DOHH2 (cell line): ENCODE measurements around the gene TFDP1.

Experiments used
- H3F3A ChIP-seq: fragments of 200-600 bp; sonication (generic), shearing (Covaris generic); 2 replicates; pipeline ENCODE4 v1.6.0; 2016; ENCODE audit warnings: antibody characterized with exemption, mild to moderate bottlenecking; ENCODE audit not compliant: control insufficient read depth, insufficient read depth
- H3K27ac ChIP-seq: fragments of 200-600 bp; sonication (generic); 2 replicates; pipeline ENCODE4 v1.5.1; 2014; ENCODE audit warnings: low read depth, mild to moderate bottlenecking, low read length, moderate library complexity
- H3K27me3 ChIP-seq: fragments of 200-600 bp; sonication (generic); 2 replicates; pipeline ENCODE4 v1.6.1; 2014; ENCODE audit warnings: mild to moderate bottlenecking, low read length, mixed read lengths; ENCODE audit not compliant: control insufficient read depth
- H3K36me3 ChIP-seq: fragments of 200-600 bp; sonication (generic); 2 replicates; pipeline ENCODE4 v1.6.1; 2014; ENCODE audit warnings: mild to moderate bottlenecking, low read length, moderate library complexity, mixed read lengths; ENCODE audit not compliant: control insufficient read depth
- H3K4me1 ChIP-seq: fragments of 200-600 bp; sonication (generic); 2 replicates; pipeline ENCODE4 v1.6.1; 2014; ENCODE audit warnings: mild to moderate bottlenecking, low read length, mixed read lengths; ENCODE audit not compliant: control insufficient read depth
- H3K4me2 ChIP-seq: fragments of 200-600 bp; sonication (generic); 2 replicates; pipeline ENCODE4 v1.6.0; 2014; ENCODE audit warnings: mild to moderate bottlenecking, low read length, moderate library complexity
- H3K4me3 ChIP-seq: fragments of 200-600 bp; sonication (generic); 2 replicates; pipeline ENCODE4 v1.5.1; 2014; ENCODE audit warnings: mild to moderate bottlenecking, low read length, mixed read lengths
- H3K79me2 ChIP-seq: fragments of 200-600 bp; sonication (generic); 2 replicates; pipeline ENCODE4 v1.6.1; 2014; ENCODE audit warnings: mild to moderate bottlenecking, low read length, mixed read lengths; ENCODE audit not compliant: control insufficient read depth
- H3K9me2 ChIP-seq: fragments of 200-600 bp; sonication (generic); replicated peaks from 2 replicates; pipeline ENCODE4 v1.6.1; 2014; ENCODE audit warnings: mild to moderate bottlenecking, low read length, mixed read lengths; ENCODE audit not compliant: control insufficient read depth
- H3K9me3 ChIP-seq: fragments of 200-600 bp; sonication (generic); 2 replicates; pipeline ENCODE4 v1.6.1; 2014; ENCODE audit warnings: antibody characterized with exemption, low read length, mixed read lengths; ENCODE audit not compliant: control insufficient read depth, insufficient read depth
- H4K20me1 ChIP-seq: fragments of 200-600 bp; sonication (generic); 2 replicates; pipeline ENCODE4 v1.6.0; 2014; ENCODE audit warnings: low read depth, mild to moderate bottlenecking, antibody characterized with exemption, low read length, moderate library complexity; ENCODE audit not compliant: control insufficient read depth, insufficient read depth
- EZH2phosphoT487 ChIP-seq: fragments of 200-600 bp; sonication (generic); IDR thresholded peaks from 2 replicates; pipeline ENCODE4 v1.6.1; 2017; ENCODE audit warnings: borderline replicate concordance, mild to moderate bottlenecking, antibody characterized with exemption, low read length, moderate library complexity, mixed read lengths
- TF ChIP-seq, protein P1 (sequence below): fragments of 200-600 bp; sonication (generic); IDR thresholded peaks from one replicate; pipeline ENCODE4 v1.5.1; 2014; ENCODE audit warnings: antibody characterized with exemption, mild to moderate bottlenecking, low read depth, low read length; ENCODE audit not compliant: poor library complexity, severe bottlenecking

Gene TFDP1

DNA sequence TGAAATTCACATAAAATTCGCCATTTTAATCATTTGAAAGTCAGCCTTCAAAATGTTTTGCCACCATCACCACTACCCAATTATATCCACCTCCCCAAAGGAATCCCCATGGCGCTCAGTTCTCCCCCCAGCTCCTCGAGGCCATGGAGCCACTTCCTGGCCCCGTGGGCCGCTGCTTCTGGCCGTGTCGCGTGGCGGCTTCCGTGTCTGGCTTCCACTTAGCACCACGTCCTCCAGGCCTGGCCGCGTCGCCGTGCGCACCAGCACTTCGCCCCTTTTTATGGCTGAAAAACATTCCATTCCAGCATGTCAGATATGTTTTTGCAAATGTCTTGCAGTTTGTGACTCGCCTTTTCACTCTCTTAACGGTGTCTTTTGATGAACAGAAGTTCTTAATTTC, 47.3 kb upstream of the TFDP1 start:
- no peaks in the 10 kb centered on the region for H3K36me3 ChIP-seq
- H3K27ac ChIP-seq = no peak overlapping the region
- no peaks in the 10 kb centered on the region for H3K4me1 ChIP-seq
- no peaks in the 10 kb centered on the region for H3F3A ChIP-seq
- H4K20me1 ChIP-seq = no peaks in the 10 kb centered on the region
- H3K9me2 ChIP-seq = no peaks in the 10 kb centered on the region
- H3K79me2 ChIP-seq = no peaks in the 10 kb centered on the region
- H3K9me3 ChIP-seq = no peaks in the 10 kb centered on the region
- H3K4me2 ChIP-seq = no peak overlapping the region
- H3K27me3 ChIP-seq = no peaks in the 10 kb centered on the region
- no peak for TF ChIP-seq EZH2phosphoT487
- TF ChIP-seq, protein P1, sequence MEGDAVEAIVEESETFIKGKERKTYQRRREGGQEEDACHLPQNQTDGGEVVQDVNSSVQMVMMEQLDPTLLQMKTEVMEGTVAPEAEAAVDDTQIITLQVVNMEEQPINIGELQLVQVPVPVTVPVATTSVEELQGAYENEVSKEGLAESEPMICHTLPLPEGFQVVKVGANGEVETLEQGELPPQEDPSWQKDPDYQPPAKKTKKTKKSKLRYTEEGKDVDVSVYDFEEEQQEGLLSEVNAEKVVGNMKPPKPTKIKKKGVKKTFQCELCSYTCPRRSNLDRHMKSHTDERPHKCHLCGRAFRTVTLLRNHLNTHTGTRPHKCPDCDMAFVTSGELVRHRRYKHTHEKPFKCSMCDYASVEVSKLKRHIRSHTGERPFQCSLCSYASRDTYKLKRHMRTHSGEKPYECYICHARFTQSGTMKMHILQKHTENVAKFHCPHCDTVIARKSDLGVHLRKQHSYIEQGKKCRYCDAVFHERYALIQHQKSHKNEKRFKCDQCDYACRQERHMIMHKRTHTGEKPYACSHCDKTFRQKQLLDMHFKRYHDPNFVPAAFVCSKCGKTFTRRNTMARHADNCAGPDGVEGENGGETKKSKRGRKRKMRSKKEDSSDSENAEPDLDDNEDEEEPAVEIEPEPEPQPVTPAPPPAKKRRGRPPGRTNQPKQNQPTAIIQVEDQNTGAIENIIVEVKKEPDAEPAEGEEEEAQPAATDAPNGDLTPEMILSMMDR = no peak
- no peak overlapping the region for H3K4me3 ChIP-seq

DNA sequence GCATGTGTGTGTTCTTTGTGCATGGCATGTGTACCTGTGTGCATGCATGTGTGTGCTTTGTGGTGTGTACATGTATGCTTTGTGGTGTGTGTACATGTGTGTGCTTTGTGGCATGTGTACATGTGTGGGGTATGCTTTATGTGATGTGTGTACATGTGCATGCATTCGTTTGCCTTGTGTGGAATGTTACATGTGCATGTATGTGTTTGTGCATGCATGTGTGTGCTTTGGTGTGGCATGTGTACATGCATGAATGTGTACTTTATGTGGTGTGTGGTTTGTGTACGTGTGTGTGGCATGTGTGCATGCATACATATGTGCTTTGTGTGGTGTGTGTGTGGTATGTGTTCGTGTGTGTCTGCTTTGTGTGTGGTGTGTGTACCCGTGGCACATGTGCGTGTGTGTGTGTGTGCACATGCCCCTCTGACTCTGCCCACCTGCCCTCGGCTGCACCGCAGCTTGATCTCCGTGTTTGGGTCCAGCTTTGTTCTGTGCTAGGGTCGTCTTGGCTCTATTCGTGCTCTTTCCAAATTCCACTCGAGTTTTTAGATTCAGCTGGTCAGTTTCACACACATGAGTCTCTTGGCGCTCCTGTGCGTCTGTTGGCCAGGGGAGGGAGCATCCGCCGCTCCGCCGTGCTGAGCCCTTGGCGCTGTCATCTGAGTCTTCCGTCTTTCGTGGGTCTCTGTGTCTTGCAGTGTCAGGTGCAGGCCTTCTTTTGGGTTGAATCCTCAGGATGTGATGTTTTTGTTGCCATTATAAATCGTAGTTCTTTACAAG, 46.5 kb upstream of the TFDP1 start:
- Histone ChIP-seq H3K27ac (no peak overlapping the region), H3K4me2 (no peak overlapping the region), H3K36me3 (no peaks in the 10 kb centered on the region)

DNA sequence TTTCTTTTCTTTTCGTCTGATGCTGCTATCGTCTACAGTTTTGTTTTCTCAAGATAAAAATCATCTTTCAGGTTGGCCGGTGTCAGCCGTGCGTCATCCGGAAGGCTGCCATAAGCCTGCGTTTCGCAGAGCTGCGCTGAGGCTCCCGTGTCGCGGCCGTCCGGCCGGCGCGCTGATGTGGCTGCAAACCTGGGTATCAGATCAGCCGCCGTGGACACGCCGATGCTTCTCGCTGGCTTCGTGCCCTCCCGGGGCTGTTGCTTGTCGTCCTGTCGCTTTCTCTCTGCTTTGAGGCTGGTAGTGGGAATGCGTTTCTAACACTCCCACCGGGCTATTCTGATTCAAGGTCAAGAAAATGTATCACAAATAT, 45.9 kb upstream of the TFDP1 start:
- H3K9me2 ChIP-seq = no peaks in the 10 kb centered on the region
- H4K20me1 ChIP-seq = no peaks in the 10 kb centered on the region
- H3K9me3 ChIP-seq = no peaks in the 10 kb centered on the region
- TF ChIP-seq, protein P1 = no peak
- no peak for TF ChIP-seq EZH2phosphoT487
- no peaks in the 10 kb centered on the region for H3K4me1 ChIP-seq
- H3K27ac ChIP-seq = no peak overlapping the region
- H3K27me3 ChIP-seq = no peaks in the 10 kb centered on the region
- H3K4me3 ChIP-seq = no peak overlapping the region
- no peaks in the 10 kb centered on the region for H3K36me3 ChIP-seq
- H3F3A ChIP-seq = no peaks in the 10 kb centered on the region
- no peak overlapping the region for H3K4me2 ChIP-seq
- H3K79me2 ChIP-seq = no peaks in the 10 kb centered on the region

More for the DNA sequence above, 46.5 kb upstream of the TFDP1 start:
- Histone ChIP-seq H3K79me2 (no peaks in the 10 kb centered on the region), H4K20me1 (no peaks in the 10 kb centered on the region), H3F3A (no peaks in the 10 kb centered on the region), H3K4me1 (no peaks in the 10 kb centered on the region), H3K27me3 (no peaks in the 10 kb centered on the region), H3K9me2 (no peaks in the 10 kb centered on the region), H3K9me3 (no peaks in the 10 kb centered on the region), H3K4me3 (no peak overlapping the region)
- no peak for TF ChIP-seq EZH2phosphoT487
- TF ChIP-seq, protein P1 = no peak
